DLD1 (cell line): ENCODE measurements around the gene RIC1.
"Not testable (repeated sequence)": the region's sequence is repeated elsewhere in the genome, so short reads cannot be mapped to it uniquely, and the experiment has no call there.

Source experiments
- in situ Hi-C: cut with HindIII; loops from 2 replicates; pipeline ENCODE4 v1.10.0; 2017; ENCODE audit warnings: low sequenced_read_pairs

Gene RIC1

DNA sequence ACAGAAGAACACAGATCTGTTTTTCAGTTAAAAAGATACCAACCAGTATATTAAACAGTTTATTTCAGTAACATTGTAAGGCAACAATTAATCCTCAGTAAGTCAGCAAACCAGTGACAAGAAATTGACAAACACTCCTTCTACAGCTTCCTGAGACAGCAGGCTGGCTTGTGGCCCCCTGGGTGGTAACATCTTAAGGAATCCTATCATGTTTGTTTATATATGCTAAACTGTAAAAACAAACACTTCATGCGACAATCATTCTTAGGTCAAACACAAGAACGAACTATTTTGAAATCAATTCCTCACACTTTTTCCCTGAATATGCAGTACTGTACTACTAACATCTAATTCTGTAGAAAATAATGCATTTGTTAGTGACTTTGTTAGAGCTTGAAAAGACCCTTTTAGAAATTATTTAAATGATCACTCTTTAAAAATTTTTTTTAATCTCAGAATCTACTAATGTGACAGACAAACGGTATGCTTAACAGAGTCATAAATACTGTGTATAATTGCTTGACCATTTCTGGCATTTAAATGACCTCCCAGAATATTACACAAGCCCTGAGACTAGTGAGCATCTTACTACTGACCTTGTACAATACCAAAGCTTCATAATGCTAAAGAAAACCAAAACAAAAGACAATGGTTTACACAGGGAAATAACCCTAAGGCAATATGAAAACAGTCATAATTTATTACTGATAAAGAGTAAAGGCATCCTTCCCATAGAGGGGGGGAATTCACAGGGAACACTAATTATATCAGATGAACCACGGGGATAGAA lies 155.8 kb downstream of the RIC1 start:
- in situ Hi-C loops, result no loop called here

DNA sequence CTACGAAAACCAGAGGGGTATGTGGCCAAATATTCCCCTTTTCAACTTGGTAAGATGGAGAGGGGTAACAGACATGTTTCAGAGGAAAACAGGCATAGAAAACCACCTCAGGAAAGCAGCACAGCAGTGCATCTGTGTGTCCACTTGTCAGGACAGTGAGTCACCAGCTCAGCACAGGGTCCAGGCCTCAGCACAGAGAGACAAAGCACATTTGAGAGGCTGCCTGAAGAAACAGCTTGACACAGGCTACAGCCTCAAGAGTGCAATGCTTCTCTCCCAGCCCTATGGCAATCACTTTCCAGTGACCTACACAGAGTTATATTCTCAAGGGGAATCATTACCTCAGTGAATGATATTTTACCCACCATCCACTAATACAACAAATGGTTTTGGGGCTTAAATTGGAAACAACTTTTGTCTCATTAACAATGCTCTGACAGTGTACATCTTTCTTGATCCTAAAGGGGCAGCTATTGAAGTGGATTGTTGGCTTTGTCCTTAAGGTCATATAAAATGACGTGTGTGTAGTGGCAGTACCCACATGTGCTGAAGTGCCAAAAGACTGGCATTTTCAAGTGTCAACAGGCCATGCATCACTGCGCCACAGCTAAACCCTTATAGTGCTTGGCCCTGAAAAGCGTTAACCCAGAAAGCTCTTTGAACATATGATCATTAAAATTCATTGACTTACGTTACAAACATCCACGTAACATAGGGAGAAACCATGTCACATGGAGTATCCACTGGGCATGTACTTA lies 157.6 kb downstream of the RIC1 start:
- in situ Hi-C loops, result no loop called here

DNA sequence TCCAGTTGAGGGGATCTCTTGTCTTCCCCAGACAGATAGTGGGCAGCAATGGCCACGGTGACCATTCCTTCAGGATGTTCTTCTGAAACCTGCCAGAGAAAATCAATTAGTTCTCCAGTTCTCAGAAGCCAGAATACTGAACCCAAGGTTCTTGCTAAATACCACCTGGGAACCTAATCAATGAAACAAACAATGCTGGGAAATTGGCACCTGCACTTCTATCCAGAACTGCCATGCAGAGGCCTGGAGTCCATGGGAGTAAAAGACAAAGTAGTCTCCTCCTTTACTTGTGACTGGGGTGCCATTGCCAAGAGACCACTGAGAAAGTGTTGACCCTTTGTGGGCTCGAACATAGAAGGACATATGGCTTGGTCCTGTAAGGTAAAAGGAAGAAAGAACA lies 158.3 kb downstream of the RIC1 start:
- in situ Hi-C loops, result no loop called here

DNA sequence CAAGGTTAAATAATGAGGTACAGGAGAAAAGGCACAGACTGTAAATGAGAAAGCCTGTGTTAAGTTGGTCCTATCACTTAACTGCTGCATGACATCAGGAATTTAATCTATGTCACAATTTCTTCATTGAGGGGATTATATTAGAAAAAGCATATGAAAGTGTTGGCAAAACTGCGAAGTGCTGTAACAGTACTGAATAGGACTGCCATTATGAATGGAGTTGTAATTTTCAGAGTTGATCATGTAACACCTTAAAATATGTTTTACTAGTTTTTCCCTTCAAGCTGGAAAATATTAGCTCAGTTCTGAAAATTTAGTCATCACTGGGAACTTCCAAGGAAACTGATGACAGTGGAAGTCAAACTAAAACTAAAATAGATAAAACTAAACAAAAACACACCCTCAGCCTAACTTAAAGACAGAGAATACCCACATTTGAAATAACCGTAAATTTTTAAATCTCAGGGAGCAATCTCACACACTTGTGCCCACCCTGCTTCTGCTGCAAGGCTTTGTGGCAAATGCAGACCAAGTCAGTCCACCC lies 158.9 kb downstream of the RIC1 start:
- in situ Hi-C loops, result no loop called here

DNA sequence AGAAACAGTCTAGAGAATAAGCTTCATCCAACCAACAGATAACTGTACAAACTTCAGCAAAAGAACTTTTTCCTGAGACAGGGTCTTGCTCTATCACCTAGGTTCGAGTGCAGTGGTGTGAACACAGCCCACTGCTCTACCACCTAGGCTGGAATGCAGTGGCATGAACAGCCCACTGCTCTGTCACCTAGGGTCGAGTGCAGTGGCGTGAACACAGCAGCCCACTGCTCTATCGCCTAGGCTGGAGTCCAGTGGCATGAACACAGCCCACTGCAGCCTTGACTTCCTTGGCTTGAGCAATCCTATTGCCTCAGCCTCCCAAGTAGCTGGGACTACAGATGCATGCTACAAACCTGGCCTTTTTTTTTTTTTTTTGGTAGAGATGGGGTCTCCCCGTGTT lies 160.6 kb downstream of the RIC1 start:
- in situ Hi-C loops, result no loop called here

DNA sequence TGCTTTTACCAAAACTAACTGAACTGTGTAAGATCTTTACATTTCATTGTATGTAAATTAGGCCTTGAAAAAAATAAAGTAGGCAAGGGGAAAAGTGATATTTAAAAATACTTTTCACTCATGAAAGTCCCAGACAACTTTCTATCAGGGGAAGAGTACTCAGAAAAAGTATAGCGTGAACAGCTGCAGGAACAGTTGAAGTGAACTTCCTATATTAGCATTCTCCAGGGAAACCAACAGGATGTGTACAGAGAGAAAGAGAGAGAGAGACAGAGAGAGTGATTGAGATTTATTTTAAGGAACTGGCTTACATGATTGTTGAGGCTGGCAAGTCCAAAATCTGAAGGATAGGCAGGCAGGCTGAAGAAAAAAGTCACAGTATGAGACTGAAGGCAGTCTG lies 162.0 kb downstream of the RIC1 start:
- in situ Hi-C loops, result no loop called here

DNA sequence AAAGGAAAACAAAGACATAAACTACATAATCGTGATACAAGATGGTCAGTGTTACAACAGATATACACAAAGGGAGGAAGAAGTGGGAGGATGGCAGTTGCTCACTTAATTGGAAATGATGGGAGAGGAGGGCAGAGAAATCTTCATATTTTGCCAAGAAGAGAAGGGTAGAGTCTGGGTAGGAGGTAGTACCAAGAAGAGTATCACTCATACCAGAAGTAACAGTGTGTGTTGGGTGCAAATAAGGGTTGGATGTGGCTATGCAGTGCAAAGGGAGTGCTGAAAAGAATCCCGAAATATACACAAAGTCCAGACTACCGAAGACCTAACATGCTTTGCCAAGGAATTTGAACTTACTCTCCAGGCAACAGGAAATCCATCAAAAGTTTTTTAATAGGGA lies 163.0 kb downstream of the RIC1 start:
- in situ Hi-C loops, result no loop called here

DNA sequence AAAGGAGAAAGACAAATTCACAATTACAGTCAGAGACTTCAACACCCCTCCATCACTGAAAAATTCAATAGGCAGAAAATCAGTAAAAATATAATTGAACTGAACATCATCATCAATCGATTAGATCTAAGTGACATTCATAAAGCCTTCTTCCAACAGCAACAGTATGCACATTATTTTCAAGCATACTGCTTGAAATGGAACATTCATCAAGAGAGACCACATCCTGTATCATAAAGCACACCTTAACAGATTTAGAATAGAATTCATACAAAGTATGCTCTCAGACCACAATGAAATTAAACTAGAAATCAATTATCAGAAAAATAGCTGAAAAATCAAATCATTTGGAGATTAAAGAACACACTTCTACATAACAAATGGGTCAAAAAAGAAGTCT lies 164.9 kb downstream of the RIC1 start:
- in situ Hi-C loops, result no loop called here

DNA sequence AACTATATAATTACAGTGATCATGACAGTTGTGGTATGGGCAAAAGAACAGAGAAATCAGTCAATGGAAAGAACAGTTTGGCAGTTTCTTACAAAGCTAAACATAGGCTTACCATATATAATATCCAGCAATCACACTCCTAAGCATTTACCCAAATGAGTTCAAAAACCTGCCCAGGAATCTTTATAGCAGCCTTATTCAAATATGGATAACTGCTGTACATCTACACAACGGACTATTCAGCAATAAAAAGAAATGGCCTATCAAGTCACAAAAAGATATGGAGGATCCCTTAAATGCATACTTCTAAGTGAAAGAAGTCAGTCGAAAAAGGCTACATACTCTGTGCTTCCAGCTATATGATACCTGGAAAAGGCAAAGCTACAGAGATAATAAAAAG lies 167.4 kb downstream of the RIC1 start:
- in situ Hi-C loops, result no loop called here

DNA sequence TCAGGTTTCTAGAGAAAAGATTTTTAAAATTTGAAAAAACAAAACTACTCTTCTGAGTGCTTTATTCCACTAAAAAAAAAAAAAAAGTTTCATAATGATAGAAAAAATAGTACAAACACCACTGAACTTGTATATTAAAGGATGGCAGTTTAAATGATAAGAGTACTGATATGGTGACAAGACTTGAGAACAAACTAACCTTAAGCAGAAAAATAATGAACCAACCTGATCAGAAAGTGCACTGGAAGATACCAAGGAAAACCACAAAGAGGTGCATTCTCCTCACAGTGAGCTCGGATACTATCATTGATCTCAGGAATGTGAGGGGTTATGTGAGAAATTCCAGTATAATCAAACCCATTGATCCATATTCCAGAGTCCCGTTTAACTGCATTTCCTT lies 169.7 kb downstream of the RIC1 start:
- in situ Hi-C loops, result no loop called here

DNA sequence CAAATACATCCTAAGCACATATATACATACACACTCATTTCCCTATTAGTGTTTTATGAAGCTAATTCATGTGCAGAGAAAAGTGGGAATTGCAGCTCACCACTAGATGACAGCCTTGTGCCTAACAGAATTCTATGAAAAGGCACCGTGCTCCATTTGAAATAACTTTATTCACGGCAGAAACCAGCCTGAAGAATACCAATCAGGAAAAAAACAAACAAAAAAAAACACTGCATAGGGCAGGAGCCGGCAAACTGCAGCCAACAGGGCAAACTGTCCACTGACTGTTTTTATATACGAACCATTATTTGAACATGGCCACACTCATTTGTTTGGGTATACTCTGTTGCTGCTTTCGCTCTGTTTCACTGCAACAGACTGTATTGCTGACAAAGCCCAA lies 170.4 kb downstream of the RIC1 start:
- in situ Hi-C loops, result no loop called here

DNA sequence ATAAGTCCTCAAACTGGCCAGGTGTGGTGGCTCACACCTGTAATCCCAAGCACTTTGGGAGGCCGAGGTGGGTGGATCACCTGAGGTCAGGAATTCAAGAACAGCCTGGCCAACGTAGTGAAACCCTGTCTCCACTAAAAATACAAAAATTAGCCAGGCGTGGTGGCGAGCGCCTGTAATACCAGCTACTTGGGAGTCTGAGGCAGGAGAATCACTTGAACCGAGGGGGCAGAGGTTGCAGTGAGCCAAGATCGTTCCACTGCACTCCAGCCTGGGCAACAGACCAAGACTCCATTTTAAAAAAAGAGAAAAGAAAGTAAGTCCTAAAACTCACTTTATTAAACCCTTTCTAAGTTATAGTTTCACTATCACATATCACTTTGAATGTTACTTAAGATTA lies 171.5 kb downstream of the RIC1 start:
- in situ Hi-C loops, result not testable (repeated sequence)

DNA sequence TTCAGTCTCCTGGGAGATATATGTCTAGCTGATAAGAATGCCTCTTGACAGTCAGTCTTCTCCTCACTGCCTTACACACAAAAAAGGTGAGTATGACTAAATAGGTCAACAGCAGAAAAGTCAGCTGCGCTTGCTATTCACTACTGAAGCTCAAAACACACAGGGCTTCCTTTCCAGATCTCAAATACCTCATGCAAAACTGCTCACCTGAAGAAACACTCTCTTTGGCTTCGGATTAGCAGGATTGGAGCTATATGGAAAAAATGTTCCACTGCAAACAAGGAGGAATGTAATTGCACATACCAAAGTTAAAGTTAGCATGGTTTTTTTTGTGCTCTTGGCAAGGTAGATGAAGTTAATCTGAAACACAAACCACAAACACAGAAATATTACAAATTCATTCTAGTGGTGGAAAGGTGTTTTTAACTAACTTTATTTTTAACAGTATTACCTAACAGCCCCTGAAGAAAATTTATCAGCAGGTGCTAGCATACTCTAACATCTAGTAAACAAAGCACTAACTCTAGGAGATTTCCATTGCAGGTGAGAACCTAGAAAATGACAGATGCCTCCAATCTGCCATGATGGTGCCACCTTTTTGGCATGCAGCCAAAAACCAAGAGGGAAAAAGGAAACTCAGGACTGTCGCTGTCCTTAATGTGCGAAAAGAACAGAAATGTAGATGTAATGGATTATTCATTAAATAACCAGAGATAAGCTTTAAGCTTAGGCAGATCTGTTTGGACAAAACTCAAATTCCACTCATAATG lies 172.2 kb downstream of the RIC1 start:
- in situ Hi-C loops, result no loop called here

DNA sequence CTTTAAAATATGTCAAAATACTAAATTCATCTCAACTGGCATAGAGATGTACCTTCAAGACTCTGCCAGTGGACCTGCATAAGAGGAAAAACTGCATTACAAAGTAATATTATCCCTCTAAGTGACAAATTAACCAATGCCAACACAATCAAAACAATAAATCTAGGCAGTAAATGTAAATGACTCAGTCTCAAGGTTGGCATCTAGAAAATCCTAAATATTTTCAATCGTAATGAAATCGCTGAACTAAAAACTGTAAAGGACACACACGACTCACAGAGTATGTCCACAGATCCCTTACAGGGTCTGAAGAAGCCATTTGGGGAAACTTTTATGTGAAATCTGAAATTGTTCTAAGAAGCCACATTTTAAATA lies 172.8 kb downstream of the RIC1 start:
- in situ Hi-C loops, result no loop called here

DNA sequence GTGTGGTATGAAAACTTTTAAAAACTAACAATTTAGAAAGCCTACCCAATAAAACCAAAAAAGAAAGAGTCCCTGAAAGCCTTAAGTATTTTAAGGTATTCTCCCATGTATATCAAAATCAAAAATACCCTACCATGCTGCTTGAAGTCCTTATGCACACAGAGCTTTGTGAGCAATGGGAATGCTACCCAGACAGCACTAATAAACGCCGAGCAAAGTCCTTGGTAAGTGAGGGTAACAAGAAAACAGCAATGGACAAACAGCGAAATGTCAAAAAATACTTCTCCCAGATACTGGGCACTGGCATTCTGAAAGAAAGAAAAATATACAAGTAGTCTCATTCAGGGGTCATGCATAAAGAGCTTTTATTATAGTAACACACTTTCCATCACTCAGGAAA lies 176.6 kb downstream of the RIC1 start:
- in situ Hi-C loops, result no loop called here

DNA sequence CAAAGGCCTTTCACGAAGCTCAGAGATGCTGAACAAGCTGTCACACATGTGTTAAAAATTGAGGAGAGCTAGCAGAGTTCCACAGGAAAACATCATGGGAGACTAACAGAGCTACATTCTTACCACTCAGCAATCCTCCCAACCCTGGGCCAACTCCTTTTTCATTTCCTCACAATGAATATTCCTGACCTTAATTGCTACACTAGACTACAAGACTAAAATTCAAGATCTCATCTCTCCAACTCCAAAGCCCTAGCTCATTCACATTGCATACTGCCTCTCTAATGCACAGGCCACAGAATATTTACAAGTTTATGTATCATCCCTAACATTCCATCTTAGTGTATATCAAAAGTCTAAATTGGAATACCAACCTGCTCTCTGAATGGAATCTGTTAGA lies 182.8 kb downstream of the RIC1 start:
- in situ Hi-C loops, result no loop called here

DNA sequence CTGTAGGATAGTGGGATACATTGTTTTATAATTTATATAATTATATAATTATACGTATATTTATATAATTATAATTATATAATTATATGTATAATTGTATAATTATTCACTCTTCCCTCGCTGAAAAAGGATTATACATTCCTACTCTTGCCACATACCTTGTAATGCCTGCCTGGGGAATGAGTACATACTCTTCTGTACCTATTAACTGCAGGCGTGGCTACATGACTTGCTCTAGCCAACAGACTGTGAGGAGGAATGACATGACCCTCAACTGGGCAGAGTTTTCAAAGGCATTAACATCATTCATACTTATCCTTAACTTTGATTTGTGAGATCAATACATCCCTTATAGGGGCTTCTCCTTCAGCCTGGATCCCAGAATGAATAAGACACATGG lies 184.9 kb downstream of the RIC1 start:
- in situ Hi-C loops, result no loop called here

DNA sequence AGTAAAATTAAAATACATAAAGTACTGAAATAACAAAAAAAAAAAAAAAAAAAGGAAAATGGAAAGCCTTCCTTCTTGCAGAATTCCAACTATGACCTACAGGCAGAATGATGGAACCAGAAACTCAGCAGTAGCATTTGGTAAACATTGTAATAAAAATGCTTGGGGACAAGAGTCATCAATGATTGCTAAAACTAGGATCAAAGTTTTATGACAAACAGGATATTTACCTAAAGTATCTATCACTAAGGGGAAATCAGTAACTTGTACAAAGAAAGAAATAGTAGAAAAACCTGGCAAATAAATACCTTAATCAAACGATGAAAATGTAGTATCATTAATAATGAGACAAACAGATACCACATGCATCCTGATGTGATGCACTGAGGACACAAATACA lies 186.6 kb downstream of the RIC1 start:
- in situ Hi-C loops, result no loop called here

DNA sequence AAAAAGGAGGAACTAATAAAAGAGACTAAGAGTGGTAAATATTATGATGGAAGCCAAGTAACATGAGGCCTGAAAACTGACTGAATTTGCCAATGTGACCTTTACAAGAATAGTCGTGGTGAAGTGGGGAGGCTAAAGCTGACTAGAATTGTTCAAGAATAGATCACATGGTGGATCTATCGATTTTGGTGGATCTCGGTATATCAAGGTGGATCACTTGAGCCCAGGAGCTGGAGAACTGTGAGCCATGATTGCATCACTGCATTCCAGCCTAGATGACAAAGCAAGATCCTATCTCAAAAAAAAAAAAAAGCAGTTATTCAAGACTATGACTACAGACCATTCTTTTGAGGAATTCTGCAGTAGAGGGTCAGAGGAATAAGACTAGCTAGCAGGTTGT lies 189.0 kb downstream of the RIC1 start:
- in situ Hi-C loops, result no loop called here

DNA sequence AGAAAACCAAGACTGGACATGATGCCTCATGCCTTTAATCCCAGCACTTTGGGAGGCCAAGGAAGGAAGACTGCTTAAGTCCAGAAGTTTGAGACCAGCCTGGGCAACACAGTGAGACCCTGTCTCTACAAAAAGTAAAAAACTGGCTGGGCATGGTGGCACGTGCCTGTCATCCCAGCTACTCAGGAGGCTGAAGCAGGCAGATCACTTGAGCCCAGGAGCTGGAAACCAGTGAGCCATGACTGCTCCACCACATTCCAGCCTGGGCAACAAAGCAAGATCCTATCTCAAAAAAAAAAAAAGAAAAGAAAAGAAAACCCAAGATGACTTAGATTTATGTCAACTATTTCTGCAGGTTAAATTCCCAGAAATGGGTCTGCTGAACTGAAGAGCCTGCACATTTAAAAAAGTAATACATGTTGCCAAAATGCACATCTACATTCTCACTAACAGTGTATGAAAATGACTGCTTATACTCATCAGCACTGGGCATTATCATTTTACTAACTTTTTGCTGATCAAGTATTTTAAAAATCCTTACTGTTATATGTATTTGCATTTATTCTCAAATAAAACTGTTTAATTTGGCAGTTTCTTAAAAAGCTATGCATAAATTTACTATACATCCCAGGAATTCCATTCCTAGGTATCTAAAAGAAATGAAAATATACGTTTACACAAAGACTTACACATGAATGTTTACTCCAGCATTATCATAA lies 189.7 kb downstream of the RIC1 start:
- in situ Hi-C loops, result no loop called here

DNA sequence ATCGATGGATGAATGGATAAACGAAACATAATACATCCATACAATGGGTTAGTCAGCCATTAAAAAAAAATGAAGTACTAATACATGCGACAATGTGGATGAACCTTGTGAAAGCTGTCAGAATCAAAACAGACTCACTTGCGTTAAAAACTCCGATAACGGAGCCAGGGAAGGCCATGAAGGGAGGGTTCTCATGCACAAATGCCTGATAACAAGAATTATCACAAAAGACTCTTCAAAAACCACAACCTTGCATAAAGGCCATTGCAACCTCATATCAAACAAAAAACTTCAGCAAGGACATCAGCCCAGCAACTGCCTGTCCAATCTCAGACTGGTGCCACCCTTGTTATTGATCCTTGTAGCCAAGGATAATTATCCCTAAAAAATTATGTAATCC lies 190.3 kb downstream of the RIC1 start:
- in situ Hi-C loops, result no loop called here
